Choroid plexus epithelial cell (primary cell): Measurements from ENCODE around the gene PNPLA5.

ENCODE experiments used
- DNase-seq: peaks from one replicate; pipeline ENCODE4 v3.0.0-alpha.2; 2010; ENCODE audit warnings: low read depth
- H3K4me3 ChIP-seq: 2 replicates; pipeline ENCODE4 v1.5.1; 2011; ENCODE audit warnings: low read depth, mild to moderate bottlenecking, control low read depth, low read length, moderate library complexity
- CTCF ChIP-seq: conservative IDR thresholded peaks from 2 replicates; pipeline ENCODE4 v1.5.1; 2011; ENCODE audit warnings: low read depth, mild to moderate bottlenecking, control low read depth, inconsistent platforms, low read length, moderate library complexity

Gene PNPLA5

GRCh38 chr22:43854786-43855271 lies 37.0 kb downstream of the PNPLA5 start:
- DNase-seq, result no peak
- no peak overlapping the region for H3K4me3 ChIP-seq
- no peak for TF ChIP-seq CTCF

GRCh38 chr22:43854121-43854785 lies 37.6 kb downstream of the PNPLA5 start:
- DNase-seq, result no peak
- no peak for TF ChIP-seq CTCF
- H3K4me3 ChIP-seq, result no peak overlapping the region

GRCh38 chr22:43853328-43853931 lies 38.4 kb downstream of the PNPLA5 start:
- TF ChIP-seq CTCF, result no peak
- DNase-seq, result no peak

DNA sequence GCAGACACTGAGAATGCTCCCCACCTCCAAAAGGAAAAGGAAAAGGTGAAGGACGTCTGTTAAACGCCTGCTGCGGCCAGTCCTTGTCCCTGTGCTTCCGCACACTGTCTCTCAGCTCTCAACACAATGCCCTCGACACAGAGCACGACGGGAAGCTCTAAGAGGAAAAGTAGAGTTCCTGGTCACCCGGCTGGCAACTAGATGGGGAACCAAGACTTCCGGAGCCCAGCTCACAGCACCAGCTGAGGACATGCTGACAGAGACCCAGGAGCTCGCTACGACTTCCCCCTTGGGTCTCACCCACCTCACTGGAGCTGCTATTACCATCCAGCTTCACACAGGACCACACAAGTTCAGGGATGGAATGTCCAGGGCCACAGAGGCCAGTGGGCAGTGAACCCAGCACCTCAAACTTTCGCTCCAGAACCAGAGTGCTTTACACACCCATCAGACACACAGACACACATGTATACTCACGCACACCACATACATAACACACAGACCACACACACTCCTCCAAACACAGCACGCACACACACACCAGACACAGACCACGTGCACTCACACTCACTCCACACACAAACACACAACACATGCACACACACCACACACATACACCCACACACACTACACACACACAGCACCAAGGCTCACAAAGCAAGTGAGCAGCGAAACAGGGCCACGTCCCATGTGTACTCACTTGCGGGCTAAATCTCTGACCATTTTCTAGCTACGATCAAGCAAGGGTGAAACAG lies 39.1 kb downstream of the PNPLA5 start:
- H3K4me3 ChIP-seq, result no peak overlapping the region
- DNase-seq, result no peak
- no peak for TF ChIP-seq CTCF

More at GRCh38 chr22:43853328-43853931, 38.4 kb downstream of the PNPLA5 start:
- no peak overlapping the region for H3K4me3 ChIP-seq

- no peak for DNase-seq
- no peak overlapping the region for H3K4me3 ChIP-seq
- TF ChIP-seq CTCF, result no peak
These were observed 39.9 kb downstream of the PNPLA5 start for GRCh38 chr22:43851979-43852307.

- no peak for DNase-seq
- no peak for TF ChIP-seq CTCF
These were observed 40.5 kb downstream of the PNPLA5 start for GRCh38 chr22:43851058-43851978.

More at GRCh38 chr22:43851058-43851978, 40.5 kb downstream of the PNPLA5 start:
- H3K4me3 ChIP-seq, result no peak overlapping the region
